HTERT RPE-1 (cell line): ENCODE measurements around the gene TRAP1.
"Not testable (repeated sequence)": the region's sequence is repeated elsewhere in the genome, so short reads cannot be mapped to it uniquely, and the experiment has no call there.

Source experiments
- in situ Hi-C: fragments of 300-500 bp; cut with MboI; formaldehyde crosslinking; loops from 4 replicates; pipeline ENCODE4 v1.14.3; 2020; ENCODE audit warnings: low sequenced_read_pairs

TRAP1 gene

GRCh38 chr16:3618769-3619141, 98.6 kb downstream of the TRAP1 start:
- in situ Hi-C loops = no loop called here

DNA sequence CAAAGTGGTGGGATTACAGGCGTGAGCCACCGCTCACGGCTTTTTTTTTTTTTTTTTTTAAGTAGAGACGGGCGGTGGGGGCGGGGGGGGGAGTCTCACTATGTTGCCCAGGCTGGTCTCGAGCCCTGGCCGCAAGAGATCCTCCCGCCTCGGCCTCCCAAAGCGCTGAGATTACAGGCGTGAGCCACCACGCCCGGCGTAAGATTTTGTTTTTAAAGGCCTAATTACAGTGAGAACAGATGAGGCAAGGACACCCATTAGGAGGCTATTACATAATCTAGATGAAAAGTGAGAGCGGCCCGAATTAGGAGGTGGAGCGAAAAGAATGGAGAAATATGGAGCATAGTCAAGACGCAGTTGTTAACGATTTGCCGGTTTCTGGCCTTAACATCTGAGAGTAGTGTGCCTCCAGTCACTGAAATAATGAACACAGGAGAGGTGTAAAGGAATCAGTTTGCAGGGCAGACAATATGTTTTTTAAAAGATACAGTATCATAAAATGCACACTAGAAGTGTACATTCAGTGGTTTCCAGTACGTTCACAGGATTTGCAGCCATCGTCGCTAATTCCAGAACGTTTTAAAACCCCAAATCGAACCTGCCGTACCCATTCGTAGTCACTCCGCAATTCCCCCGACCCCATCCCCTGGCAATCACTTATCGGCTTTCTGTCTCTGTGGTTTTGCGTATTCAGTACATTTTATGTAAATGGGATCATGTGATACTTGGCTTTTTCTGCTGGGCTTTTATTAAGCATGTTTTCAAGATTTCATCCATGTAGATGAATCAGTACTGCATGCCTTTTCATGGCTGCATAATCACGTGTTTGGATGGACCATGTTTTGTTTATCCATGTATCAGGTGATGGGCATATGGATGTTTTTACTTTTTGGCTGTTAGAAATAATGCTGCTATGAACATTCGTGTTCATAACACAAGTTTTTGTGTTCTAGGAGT, 104.5 kb downstream of the TRAP1 start:
- in situ Hi-C loops = no loop called here

GRCh38 chr16:3611146-3611975, 106.0 kb downstream of the TRAP1 start, which contains the start of gene SLX4:
TSS of gene SLX4 (minus strand) at chr16:3611606. CDS start at chr16:3608964, 2,642 bp downstream.
- in situ Hi-C loops = no loop called here

- in situ Hi-C loops = no loop called here
Measured at GRCh38 chr16:3610698-3611145, 106.6 kb downstream of the TRAP1 start.

DNA sequence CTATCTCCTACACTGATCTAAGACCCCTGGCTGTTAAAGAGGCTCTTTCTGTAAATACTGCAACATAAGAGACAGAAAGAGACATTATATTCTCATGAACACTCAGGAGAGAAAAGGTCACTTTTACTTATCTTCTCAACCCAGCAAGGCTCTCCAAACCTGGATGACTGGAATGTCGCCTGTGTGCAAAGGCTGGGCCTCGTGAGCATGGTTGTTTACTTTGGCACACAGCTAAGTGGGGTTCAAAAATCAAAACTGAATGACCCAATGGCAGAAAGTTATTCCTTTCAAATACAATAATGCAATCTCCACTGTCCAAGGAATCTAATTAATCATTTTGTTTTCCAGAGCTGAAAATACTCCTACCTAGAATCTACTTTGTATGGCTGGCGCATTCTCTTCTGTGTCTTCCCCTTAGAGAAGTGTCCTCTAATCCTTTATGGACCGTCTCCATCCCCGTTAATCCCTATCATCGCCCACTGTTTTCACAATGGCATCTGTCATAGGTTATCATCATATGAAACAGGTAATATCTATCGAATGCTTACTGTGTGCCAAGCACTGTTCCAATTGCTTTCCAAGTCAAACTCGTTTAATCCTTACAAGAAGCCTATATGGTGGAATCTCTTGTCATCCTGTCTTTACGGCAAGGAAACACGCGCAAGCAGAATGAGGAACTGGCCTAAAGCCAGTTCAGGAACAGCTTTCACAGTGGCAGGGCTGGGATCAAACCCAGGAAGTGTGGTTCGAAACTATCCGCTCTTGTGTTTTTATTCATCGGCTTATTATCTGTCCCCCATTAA, 107.2 kb downstream of the TRAP1 start:
- in situ Hi-C loops = no loop called here

GRCh38 chr16:3608976-3609375, 108.3 kb downstream of the TRAP1 start:
- in situ Hi-C loops = not testable (repeated sequence)

DNA sequence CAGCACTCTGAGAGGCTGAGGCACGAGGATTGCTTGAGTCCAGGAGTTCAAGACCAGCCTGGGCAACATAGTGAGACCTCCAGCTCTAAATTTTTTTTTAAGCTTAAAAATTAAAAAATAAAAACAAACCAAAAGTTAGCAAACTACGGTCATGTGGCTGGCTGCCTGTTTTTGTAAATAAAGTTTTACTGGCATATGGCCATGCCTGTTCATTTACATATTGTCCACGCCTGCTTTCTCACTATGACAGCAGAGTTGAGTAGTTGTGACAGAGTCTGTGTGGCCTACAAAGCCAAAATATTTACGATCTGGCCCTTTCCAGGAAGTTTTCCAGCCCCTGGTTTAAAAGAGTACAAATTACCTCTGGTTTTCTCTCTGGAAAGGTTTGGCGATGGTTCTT, 109.3 kb downstream of the TRAP1 start:
- in situ Hi-C loops = no loop called here
